GM18873 (cell line): Measurements from ENCODE around the gene ID2.

Experiments
- ATAC-seq: cut with Tn5 transposase; IDR thresholded peaks from one replicate; pipeline ENCODE4 v1.9.1; 2021; ENCODE audit warnings: mild to moderate bottlenecking, moderate library complexity, moderate number of reproducible peaks; ENCODE audit not compliant: unreplicated experiment, low FRiP score

The ID2 gene

GRCh38 chr2:8667896-8668512 lies 13.9 kb upstream of the ID2 start:
- no peak for ATAC-seq

- ATAC-seq, result no peak
Observed at GRCh38 chr2:8669157-8669817, 12.6 kb upstream of the ID2 start.

GRCh38 chr2:8670580-8670979 lies 11.3 kb upstream of the ID2 start:
- no peak for ATAC-seq

- no peak for ATAC-seq
Observed at GRCh38 chr2:8671176-8671575, 10.7 kb upstream of the ID2 start.

GRCh38 chr2:8671802-8672201 lies 10.1 kb upstream of the ID2 start:
- ATAC-seq, result no peak

- ATAC-seq, result no peak
Observed at GRCh38 chr2:8672940-8673339, 8.9 kb upstream of the ID2 start.

GRCh38 chr2:8673381-8673780 lies 8.5 kb upstream of the ID2 start:
- ATAC-seq, result no peak

- ATAC-seq, result no peak
Observed at GRCh38 chr2:8674420-8675009, 7.3 kb upstream of the ID2 start.

GRCh38 chr2:8675543-8675942 lies 6.3 kb upstream of the ID2 start:
- no peak for ATAC-seq

GRCh38 chr2:8676191-8676920 lies 5.5 kb upstream of the ID2 start:
- no peak for ATAC-seq

- ATAC-seq, result no peak
Observed at GRCh38 chr2:8676921-8677645, 4.8 kb upstream of the ID2 start.

- ATAC-seq, result no peak
Observed at GRCh38 chr2:8677646-8678592, 3.9 kb upstream of the ID2 start.

GRCh38 chr2:8678731-8679566 lies 2.9 kb upstream of the ID2 start:
- ATAC-seq, result peak; percentile 33

- no peak for ATAC-seq
Observed at GRCh38 chr2:8679567-8679826, 2.4 kb upstream of the ID2 start.

GRCh38 chr2:8679827-8680731 lies 1.8 kb upstream of the ID2 start:
- no peak for ATAC-seq

GRCh38 chr2:8680822-8681760 lies 765 bp upstream of the ID2 start:
- ATAC-seq, result no peak
